HG03135 (cell line): Measurements from ENCODE around the gene DYNLRB2.

Experiments
- ATAC-seq: cut with Tn5 transposase; IDR thresholded peaks from one replicate; pipeline ENCODE4 v1.9.1; 2021; ENCODE audit warnings: mild to moderate bottlenecking, moderate library complexity; ENCODE audit not compliant: unreplicated experiment

The DYNLRB2 gene

DNA sequence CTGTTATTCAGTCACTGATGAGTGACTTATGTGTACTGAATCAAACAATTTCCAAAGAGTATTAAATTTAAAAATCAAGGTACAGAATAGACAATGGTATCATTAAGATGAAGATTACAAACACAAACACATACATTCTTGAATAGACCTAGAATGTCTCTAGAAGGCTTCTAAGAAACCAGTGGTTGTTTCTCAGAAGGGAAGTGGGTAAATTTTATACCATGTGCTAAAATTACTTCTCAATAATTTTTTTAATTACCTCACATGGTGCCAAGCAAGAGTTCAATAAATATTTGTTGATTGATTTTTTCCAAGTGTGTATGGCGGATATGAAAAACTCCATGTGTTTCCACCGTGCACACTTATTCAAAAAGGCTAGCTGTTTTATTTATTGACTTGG, 6.4 kb downstream of the DYNLRB2 start:
- no peak for ATAC-seq

DNA sequence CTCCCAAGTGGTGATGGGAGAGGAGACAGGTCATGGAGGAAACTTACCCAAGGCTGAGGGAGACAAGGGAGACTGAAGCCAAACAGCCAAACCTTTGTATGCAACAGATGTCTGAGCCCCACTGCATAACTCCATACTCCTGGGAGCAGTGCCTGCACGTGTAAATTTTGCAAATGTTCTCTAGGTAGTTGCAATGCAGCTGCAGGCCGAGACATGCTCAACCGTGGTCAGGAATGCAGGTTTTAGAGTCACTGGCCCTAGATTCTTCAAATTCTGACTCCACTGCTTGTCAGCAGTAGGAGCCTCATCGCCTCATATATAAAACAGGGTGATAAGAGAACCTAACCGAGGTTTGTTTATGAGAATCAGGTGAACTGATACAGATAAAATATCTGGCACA, 11.5 kb downstream of the DYNLRB2 start:
- no peak for ATAC-seq

DNA sequence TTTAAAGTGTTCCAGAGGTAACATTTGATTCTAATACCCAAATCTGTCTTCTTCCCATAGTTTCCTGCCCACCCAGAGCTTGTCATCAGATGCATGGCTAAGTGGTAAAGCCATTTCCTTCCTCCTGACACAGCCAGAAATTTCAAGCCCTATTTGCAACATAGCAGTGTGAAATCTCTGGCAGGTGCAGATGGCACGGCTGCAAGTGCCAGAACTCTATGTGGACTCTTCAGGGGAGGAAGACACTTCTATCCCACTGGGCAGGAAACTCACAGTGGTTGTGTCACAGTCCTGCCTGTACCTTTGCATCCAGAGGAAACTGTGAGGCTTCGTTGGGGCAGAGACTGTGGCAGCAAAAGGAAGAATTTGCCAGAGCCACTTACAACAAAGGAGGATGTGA, 13.2 kb downstream of the DYNLRB2 start:
- no peak for ATAC-seq

DNA sequence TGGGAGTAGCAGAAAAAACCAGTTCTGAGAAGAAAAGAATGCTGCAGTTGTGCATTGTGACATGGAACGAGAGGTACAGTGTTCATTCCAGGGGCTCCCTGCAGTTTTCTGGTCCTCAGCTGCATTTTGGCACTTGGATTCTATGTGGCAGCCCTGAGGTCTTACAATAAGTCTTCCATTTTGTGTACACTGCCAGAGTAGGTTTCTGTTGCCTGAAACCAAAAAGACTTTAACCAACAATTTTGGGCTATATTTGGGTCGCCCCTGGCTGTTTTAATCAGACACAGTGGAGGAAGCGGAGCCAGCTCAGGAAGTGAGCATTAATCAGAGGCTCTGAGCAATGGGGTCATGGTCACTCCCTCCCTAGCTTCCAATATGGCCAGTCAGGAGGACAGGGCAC, 15.7 kb downstream of the DYNLRB2 start:
- no peak for ATAC-seq

DNA sequence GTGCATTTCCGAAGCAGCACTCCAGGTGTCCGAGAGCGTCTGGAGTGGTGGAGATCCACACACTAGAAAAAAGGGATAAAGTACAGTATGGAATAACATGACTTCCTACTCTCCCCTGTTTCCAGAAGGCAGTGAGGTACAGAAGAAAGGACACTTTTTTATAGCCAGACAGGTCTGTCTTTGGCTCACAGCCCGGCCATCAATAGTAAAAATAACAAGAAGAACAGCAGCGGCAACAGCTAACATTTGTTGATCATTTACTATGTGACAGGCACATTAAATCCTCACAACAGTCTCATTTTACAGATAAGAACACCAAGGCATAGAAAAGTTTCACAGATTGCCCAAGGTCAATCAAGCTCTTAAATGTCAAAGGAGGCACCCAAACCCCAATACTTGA, 16.2 kb downstream of the DYNLRB2 start:
- no peak for ATAC-seq

DNA sequence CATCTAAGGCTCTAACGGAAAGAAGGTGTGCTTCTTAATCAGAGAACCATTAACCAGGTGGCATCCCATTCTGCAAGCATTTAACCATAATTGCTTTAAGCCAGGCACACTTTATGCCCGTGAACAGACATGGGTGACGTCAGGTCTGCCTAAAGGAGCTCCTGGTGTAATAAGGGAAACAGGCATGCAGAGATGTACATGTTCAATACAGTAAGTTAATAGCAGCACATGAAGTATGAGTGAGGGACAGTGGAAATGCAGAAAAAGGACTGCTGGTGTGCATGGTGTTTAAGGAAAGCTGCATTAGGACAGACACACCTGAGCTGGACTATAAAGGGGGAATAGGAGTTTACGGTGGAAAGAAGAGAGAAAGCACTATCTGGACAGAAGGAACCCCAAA, 18.6 kb downstream of the DYNLRB2 start:
- ATAC-seq = no peak

DNA sequence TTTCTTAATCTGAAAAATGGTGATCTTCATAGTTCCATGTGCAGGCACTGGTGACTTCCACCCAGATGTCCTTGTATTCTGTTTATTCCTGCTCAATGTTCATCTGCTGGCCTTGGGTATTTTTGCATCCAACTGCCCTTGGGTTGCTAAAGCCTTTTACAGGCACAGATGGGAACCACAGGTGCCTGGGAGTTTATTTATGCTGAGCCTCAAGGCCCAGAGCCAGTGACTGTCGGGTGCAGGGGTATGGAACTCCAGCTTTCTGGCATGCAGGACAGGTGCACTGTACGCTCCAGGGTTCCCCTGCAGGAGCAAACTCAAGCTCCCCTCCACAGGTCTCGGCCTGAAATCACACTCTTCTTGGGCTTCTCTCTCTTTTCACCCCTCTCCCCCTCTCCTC, 22.3 kb downstream of the DYNLRB2 start:
- no peak for ATAC-seq

DNA sequence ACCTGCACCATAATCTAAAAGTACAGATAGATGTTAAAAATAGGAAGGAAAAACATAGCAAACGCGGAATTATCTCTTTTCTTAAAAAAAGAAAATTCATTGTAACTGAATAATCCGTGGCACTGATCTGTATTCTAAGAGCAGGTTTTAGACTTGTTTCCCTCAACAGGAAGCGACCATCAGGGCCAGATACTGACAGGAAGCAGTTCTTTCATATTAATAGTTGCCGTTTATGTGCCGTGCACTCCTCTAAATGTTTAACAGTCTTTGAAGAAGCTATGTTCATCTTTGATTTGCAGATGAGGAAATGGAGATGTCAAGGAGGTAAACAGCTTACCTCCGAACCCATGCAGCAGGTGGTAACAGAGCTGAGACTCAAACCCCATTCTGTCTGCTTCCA, 23.6 kb downstream of the DYNLRB2 start:
- ATAC-seq = no peak

DNA sequence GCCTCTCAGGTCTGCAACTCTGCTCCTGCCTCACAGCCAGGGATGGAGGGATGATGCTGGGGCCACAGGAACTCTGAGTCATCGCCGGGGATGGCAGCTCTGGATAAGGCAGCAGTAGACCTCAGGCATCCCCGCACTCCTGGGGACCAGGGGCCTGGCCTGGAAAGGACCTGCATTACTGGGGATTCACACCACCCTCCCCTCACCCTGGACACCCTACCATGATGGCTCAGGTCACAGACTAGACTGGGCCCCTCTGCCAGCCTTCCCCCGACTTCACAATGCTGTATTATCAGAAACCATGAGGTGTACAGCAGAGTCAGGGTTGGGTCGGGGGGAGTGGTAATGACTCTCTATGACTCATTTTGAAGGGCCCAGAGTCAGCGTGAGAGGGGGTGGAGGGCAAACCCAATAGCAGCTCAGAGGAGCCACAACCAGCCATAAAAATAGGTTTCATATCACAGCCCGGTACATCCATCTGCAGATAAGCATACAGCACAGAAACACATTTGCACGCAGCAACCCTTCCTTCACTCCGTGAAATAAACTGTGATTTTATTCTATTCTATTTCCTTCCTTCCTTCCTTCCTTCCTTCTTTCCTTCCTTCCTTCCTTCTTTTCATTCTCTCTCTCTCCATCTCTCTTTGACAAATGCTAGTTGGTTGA, 28.8 kb downstream of the DYNLRB2 start:
- no peak for ATAC-seq

DNA sequence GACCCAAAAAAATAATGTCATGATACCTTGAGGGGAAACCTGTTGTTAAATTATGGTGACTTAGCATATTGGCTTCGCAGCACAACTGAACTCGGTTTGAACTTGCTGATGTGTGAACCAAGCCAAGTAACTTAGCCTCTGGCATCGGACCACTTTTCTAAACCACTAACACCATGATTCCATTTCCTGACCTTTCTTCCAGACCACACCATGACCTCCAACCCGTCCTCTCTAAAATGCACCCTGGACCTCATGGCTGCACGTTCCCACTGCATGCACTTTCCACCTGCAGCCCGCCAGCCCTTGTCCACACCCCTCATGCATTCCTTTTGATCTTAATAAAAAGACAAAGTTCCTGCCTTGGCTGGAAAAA, 29.3 kb downstream of the DYNLRB2 start:
- ATAC-seq = no peak

DNA sequence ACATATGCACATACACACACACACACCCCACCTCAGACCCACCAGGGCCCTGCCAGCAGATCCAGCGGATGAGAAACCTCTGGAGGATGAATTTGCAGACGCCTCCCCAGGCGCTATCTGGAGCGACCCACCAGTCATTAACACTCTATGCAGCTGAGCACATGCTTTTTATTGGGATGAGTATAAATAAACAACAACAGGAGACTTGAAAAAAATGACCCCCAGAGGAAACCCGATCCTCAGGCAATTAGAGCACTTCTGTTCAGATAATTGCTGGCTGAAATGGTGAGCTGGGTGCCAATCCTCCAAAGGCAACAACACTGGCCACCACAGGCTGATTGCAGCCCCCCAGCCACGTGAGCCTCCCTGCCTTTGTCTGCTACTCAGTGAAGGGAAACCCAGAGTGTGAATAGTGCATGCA, 32.9 kb downstream of the DYNLRB2 start:
- ATAC-seq = no peak

DNA sequence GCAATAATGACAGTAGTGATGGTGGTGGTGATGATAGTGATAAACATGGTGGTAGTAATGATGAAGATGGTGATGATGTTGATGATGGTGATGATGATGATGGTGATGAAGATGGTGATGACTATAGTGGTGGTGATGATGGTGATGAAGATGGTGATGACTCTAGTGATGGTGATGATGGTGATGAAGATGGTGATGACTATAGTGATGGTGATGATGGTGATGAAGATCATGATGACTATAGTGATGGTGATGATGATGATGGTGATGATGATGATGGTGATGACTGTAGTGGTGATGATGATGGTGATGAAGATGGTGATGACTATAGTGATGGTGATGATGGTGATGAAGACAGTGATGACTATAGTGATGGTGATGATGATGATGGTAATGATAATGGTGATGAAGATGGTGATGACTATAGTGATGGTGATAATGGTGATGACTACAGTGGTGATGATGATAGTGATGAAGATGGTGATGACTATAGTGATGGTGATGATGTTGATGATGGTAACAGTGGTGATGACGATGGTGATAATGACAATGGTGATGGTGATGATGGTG, 35.6 kb downstream of the DYNLRB2 start:
- ATAC-seq = no peak

DNA sequence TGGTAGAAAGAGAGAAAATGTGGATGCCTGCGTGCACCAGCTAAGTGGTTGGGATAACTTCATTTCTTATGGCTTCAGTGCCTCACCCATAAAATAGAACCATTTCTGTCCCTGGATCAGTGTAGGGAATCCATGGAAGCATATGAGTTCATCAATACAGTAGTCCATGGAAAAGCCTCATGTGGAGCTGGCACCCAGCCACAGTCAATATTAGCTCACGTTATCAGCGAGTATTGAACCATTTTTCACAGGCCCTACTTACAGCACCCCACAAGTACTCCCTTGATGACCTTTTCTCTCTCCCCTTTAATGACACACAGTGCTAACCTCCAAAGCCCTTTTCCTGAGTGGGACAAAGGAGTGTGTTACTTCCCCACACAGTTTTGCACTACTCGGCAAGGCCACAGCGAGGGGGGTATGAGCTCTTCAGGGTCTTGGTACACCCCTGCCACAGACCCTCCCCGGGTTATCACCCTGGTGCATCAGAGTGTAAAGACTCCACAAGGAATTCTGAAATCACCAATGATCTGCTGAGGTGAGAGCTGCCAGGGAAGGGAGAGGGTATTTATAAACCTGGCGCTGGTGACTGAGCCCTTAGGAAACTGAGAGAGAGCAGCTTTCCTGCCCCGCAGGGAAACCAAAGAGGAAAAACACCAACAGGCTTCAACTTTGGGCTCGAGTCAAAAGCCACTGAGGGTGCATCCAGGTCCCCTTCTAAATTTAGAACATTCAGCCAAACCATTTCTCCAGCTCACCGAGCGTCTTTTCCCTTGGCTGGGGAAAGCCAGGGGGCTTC, 36.9 kb downstream of the DYNLRB2 start:
- ATAC-seq = no peak

DNA sequence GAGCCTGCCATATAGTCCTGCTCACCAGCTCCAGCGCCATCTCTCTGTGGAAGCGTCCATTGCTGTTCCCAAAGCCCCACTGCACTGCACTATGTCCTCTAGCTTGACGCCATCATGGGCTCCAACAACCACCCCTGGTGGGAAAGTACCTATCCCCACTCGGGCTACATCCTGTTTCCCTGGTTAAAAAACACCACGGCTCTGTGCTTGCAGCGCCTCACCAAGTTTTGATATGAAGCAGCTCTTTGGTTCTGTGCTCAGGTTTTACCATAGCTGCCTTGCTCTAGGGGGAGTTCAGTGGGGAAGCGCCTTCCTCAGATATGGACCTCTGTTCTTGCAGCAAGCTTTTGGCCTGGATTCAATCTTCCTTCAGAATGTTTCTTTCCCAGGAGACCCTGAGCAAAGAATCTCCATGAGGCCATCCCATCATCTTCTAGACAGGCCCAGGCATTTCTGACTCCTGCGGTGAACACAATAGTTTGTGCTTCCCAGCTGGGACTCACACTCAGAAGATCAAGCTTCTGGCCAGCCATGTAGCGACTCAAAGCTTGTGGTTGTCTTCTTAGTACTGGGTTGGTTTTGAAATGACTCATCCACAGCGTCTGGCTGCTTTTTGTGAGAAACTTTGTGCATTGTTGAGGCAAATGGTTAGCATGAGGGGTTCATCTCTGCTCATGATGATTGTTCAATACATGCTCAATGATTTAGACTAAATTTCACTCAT, 39.5 kb downstream of the DYNLRB2 start:
- peak; percentile 87 for ATAC-seq

DNA sequence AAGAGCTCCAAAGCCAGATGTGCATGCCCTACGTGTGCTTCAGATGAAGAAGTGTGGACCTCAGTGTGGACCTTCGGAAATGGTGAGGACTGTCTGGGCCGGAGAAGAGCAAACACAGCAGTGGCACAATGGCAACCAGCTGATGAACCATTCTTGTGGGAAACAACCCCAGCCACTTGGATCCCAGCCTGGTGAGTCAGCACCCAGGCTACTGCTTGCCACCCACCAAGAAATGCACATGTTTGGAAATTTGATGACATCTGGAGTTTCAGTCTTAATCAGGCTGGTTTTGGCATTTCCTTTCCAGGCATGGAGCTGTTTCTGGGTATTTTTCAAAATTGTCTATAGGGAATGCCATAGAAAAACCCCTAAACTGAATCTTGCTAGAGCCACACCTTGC, 42.7 kb downstream of the DYNLRB2 start:
- no peak for ATAC-seq

DNA sequence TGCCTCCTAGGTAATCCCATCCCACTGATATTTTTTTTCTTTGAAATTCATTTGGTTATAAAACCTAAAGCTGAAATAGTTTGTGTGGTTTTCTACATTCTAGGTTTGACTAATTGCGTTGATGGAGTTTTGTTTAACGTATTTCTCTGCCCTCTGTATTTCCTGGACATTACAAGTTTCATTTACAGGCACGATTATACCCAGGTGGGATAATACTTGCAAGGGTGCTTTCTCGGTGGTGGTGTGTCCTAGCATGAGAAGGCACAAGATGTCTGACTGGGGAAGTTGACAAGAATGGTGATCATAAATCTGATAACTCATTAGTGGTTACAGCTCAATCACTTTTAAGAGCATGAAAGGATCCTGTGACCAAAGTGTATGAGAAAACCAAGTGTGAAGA, 45.0 kb downstream of the DYNLRB2 start:
- no peak for ATAC-seq

DNA sequence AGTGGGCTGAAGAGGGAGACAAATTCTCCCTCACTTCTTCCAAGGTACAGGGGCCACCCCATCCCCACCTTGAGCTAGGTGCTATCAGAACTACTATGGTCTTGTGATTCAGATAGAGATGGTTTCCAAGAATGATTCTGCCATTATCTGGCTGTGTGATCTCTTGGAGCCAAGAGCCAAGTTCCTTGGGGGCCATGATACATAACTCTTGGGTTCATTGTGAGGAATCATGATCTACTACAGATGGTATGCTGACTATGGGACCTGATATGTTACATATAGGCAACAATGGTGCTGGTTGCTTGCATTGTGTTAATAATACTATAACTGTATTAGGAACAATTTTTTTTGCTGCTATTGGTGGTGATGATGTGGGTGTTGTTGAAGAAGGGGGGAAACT, 45.7 kb downstream of the DYNLRB2 start:
- no peak for ATAC-seq

DNA sequence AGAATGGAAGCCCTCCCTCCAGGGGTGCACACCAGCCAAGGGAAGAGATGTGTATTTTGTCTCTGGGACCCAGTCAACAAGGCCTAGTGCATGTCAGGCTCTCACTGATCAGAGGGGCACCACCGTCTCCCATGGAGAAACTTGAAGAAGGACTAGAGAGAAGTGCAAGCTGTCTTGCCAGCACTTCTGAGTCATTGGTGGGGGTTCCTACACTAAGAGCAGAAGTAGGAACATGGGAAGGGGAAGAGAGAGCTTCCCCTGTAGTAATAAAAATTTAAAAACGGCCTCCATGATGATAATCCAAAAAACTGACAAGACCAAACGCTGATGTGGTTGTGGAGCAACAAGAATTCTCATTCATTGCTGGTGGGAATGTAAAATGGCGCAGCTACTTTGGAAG, 46.3 kb downstream of the DYNLRB2 start:
- no peak for ATAC-seq

DNA sequence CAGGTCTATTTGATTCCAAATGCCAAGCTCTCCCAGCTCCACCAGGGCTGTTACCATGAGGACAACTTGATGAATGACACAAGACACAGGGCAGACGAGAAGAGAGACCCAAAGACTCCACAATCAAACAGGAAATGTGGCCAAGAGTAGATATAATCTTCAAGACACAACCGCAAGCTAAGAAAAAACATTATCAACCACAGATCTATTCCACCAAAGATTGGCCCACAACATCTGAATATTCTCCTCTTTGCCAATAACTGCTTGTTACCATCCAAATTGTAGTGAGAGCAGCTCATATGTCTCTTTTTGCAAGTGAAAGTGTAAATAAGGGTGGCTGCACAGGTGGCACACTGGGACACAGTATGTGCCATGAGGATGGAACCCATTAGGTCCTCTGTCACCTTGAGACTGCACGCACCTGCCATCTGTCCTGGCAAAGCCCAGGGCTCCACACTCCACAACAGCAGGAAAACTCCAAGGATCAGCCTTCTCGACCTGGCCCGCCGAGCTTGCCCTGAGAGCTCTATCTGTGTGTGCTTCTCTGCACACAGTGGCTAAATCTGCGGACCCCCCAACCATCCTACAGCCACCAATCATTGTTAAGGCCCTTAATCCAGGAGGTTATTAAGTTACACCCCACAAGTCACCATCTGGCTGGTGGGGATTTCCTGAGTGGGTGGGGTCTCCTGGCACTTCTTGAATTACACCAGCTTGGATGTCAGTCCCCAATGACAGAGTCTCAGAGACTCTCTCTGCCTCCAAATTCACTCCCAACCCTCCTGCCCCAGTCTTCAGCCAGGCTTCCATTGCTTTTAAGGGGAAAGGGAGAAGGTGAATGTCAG, 50.5 kb downstream of the DYNLRB2 start:
- no peak for ATAC-seq

DNA sequence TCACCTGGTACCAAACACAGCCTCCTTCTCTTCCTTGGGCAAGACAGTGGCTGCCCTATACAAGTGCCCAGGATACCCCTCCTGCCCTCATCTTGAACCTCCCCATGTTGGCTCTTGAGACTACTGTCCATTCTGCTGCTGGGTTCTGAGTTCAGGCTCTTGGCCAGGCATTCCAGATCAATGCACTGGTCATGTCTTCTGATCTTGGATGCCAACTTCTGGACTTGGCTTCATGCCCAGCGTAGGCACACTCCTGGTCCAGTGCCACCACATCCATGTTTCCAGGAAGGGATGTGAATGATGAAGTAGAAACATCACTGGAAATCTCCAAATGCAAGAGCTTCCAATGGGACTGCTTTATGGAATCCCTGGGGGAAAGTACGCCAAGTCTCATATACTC, 51.5 kb downstream of the DYNLRB2 start:
- no peak for ATAC-seq

DNA sequence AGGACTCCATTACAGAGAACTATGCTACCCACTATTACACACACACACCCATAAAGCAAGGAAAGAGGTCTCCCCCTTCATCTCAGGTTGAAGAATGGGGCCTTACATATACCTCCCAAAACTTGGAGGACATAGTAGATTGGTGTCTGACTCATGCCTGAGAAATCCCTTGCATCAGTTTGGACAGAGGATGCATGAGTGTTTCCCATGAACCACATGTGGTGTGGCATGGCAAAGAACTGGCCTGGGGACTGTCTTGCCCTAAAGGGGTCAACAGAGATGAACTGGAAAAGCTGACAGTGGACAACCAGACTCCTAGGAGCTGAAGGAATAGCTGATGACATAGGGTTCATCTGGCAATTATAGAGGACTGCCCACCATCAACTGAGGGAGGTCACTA, 54.0 kb downstream of the DYNLRB2 start:
- no peak for ATAC-seq
